ENCODE data around the gene PARD6B. TPM values are rescaled to one million over a fixed set of nuclear protein-coding genes. Genes with fewer than 3 reads are reported as not detected.

Gene PARD6B
- total RNA-seq, 1 donor from 2014 or later = 6.0 TPM

DNA sequence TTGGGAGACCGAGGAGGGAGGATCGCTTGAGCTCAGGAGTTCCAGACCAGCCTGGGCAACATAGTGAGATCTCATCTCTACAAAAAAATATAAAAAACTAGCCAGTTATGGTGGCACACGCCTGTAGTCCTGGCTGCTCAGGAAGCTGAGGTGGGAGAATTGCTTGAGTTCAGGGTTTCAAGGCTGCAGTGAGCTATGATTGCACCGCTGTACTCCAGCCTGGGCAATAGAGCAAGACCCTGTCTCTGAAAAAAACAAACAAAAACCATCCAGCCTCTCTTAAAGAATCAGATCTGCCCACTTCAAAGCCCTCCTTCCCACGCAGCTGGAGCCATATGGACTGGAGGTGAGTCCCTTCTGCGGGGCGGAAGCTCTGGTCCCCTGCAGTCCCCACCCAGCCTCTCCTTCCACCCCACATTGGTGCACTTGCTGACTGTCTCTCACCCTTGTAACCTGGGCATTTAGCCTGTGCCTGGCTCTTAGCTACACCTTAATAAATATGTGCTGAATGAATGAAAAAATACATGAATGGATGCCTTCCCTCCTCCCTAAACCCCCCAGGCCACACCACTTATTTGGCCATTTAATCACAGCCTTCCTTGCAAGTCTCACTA is 7.2 kb upstream of the PARD6B start:
- intact Hi-C loops (cut with micrococcal nuclease) = no loop called here
- no peak overlapping the region for H3K27ac Mint-ChIP-seq
- DNase-seq = no peak
- H3K36me3 Mint-ChIP-seq (ENCODE audit: low read depth) = no peaks in the 10 kb centered on the region
- no peak overlapping the region for H3K4me3 Mint-ChIP-seq
- H3K4me1 Mint-ChIP-seq = peaks cover 11% of the 10 kb centered on the region
- H3K27me3 Mint-ChIP-seq = no peaks in the 10 kb centered on the region
- no peaks in the 10 kb centered on the region for H3K9me3 Mint-ChIP-seq

DNA sequence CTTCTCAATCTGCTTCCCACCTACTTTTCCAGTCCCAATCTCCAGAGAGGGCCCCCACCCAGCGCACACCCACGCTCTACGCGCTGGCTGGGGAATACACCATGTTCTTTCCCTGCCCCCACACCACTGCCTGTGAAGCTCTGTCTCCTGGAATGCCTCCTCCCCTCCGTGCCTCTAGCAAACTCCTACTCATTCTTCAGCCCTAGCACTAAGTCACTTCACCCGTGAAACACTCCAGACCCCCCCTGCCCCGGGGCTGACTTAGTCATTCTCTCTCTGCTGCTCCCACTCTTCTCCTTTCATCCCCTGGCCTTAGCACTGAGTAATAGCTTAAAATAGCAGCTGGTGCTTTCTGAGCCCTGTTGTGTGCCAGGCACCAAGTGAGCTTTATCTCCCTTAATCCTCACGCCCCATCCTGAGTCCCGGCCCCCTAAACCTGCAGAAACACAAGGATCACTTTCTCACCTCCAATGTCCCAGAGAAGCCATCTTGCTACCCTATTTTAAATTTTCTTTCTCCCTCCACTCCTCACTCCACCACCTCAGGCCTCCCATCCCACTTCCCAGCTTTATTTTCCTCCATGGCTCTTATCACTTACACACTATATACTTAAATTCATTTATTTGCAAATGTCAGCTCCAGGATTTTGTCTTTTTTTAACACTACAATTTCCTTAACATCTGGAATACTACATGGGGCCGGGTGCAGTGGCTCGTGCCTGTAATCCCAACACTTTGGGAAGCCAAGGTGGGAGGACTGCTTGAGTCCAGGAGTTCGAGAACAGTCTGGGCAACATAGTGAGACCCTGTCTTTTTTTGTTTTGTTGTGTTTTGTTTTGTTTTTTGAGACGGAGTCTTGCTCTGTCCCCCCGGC is 6.3 kb upstream of the PARD6B start:
- Mint-ChIP-seq H3K27ac (no peak overlapping the region), H3K9me3 (no peaks in the 10 kb centered on the region), H3K4me3 (no peak overlapping the region), H3K4me1 (peaks cover 11% of the 10 kb centered on the region), H3K36me3 (ENCODE audit: low read depth) (no peaks in the 10 kb centered on the region), H3K27me3 (no peaks in the 10 kb centered on the region)
- peak; percentile 63 for DNase-seq
- intact Hi-C loops (cut with micrococcal nuclease) = no loop called here

DNA sequence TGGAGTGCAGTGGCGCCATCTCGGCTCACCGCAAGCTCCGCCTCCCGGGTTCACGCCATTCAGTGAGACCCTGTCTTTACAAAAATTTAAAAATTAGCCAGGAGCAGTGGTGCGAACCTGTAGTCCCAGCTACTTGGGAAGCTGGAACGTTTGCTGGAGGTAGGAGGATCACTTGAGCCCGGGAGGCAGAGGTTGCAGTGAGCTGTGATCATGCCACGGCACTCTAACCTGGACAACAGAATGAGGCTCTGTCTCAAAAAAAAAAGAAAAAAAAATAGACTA is 5.7 kb upstream of the PARD6B start:
- H3K27me3 Mint-ChIP-seq = no peaks in the 10 kb centered on the region
- no peak overlapping the region for H3K27ac Mint-ChIP-seq
- H3K4me1 Mint-ChIP-seq = peaks cover 14% of the 10 kb centered on the region
- H3K36me3 Mint-ChIP-seq (ENCODE audit: low read depth) = no peaks in the 10 kb centered on the region
- intact Hi-C loops (cut with micrococcal nuclease) = no loop called here
- no peak for DNase-seq
- H3K4me3 Mint-ChIP-seq = no peak overlapping the region
- no peaks in the 10 kb centered on the region for H3K9me3 Mint-ChIP-seq

DNA sequence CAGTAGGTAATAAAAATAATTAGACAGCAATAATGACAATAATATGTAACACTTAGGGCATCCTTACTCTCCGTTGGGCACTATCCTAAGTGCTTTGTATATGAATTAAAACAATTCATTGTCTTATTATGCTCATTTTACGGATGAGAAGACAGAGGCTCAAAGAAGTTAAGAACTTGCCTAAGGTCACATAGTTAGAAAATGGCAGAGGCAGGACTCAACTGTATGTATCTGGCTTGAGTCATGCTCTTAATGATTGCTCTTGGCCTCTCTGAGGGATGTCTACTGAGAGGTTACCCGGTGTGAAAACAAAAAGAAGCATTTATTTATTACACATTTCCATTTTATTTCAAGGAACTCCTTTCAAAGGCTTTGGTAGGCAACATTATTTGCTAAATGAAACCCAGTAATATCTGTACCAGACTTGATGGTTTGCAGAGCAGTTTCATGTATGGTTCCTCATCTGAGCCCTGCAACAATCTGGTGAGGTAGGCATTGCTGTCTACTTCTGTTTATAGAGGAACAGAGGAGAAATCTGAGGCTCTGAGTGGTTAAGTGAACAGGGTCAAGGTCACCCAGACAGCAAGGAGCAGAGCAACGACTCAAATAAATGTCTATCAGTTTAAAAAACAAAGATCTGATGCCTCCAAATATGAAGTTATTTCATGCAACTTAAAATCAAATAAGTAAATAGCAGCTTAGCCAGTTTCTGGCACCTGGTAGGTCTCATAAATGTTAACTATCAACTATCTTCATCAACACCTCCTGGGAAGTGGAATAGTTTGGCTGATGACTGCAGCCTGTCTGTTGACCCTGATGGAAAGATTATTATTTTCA is 4.2 kb upstream of the PARD6B start:
- Mint-ChIP-seq H3K4me3 (no peak overlapping the region), H3K27ac (peak overlapping the region; percentile 41), H3K9me3 (no peaks in the 10 kb centered on the region), H3K36me3 (ENCODE audit: low read depth) (peaks cover 2% of the 10 kb centered on the region), H3K4me1 (peaks cover 18% of the 10 kb centered on the region), H3K27me3 (no peaks in the 10 kb centered on the region)
- DNase-seq = no peak
- intact Hi-C loops (cut with micrococcal nuclease) = no loop called here

DNA sequence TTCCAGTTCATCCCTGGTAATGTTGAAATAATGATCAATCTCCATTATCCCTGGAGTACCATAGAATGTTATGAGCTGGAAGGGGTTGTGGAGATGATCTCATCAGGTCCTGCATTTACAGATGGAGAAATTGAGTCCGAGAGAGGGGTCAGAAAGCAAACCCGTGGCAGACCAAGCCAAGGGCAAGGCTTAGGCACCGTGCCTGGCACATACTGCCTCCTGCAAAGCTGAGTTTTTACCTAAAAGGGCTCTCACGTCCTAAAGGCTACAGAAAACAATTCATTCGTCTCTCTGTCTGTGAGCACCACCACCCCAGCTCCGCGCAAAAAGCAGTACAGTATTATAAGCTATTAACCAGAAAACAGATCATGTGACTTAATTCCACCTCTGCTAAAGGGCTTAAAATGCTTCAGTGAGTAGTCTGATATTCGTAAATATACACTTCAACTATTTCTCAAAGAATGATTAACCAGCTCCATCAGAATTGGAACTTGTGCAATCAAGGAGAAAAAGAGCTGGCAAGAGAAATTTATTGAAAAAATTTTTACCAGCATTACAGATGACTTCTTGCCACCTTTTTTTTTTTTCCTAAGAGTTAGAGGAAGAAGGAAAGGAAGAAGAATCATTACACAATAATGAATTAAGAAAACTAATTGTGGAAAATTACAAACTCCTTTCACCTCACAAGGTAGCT is 3.4 kb upstream of the PARD6B start:
- H3K27ac Mint-ChIP-seq = no peak overlapping the region
- peaks cover 26% of the 10 kb centered on the region for H3K4me1 Mint-ChIP-seq
- no peaks in the 10 kb centered on the region for H3K9me3 Mint-ChIP-seq
- no peak overlapping the region for H3K4me3 Mint-ChIP-seq
- peaks cover 5% of the 10 kb centered on the region for H3K36me3 Mint-ChIP-seq (ENCODE audit: low read depth)
- H3K27me3 Mint-ChIP-seq = no peaks in the 10 kb centered on the region
- DNase-seq = no peak
- intact Hi-C loops (cut with micrococcal nuclease) = no loop called here

DNA sequence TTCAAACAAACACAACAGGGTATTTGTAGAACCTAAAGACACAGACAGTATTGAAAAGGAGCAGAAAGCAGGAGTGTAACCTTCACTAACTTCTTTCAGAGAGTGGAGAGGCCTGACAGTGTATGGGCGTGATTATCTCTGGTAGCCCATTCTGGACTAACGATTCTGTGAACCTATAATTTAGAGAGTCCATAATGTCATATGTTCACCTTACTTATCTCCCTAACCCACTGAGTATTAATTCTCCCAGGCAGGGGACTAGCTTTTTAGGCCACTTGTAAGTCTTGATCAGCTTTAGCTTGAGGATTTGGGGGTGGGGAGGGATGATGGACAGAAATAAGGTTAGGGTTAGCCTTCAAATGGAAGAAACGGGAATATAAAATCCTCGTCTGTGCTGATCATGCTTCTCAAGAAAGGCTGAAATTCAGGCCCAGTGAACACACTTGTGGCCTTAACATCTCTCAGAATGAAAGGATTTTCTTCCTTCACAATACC is 2.8 kb upstream of the PARD6B start:
- intact Hi-C loops (cut with micrococcal nuclease) = no loop called here
- H3K4me3 Mint-ChIP-seq = no peak overlapping the region
- no peak for DNase-seq
- no peaks in the 10 kb centered on the region for H3K27me3 Mint-ChIP-seq
- peaks cover 5% of the 10 kb centered on the region for H3K36me3 Mint-ChIP-seq (ENCODE audit: low read depth)
- H3K27ac Mint-ChIP-seq = no peak overlapping the region
- no peaks in the 10 kb centered on the region for H3K9me3 Mint-ChIP-seq
- H3K4me1 Mint-ChIP-seq = peaks cover 28% of the 10 kb centered on the region

DNA sequence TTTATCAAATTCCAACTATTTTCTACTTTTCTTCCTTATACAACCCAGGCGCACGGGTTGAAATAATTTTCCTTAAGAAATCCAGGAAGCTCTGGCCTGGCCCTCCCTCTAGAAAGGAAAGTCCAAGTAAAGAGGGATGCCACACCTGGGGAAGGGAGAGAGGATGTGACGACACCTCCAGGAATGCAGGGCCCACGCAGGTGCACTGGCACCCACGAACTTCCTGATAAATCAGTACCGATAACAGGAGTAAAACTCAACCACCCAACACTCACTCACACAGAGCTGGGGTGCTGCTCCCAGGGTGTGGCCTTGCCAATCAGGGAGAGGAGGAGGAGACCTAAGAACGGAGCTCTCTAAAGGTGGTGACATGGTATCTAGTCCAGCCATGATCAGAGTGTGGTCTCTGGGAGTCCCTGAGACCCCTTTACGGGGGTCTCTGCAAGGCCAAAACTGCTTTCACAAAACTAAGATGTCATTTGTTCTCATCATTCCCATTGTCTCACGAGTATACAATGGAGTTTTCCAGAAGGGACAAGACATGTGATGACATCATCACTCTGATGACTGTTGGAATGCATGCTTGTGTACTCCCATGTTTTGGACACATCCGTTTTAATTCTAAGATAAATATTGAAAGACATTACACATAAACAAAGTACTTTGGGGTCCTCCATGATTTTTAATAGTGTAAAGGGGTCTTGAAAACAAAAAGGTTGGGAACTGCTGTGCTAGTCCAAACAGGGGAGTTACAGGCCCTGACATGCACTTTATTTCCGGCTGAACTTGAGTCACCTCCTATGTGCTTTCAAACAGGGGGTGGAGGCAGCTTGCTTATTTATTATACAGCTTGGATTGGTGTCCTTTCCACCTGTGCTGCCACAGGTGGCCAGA is 2.2 kb upstream of the PARD6B start:
- no peak for DNase-seq
- intact Hi-C loops (cut with micrococcal nuclease) = no loop called here
- Mint-ChIP-seq H3K4me3 (no peak overlapping the region), H3K36me3 (ENCODE audit: low read depth) (peaks cover 7% of the 10 kb centered on the region), H3K27ac (no peak overlapping the region), H3K27me3 (no peaks in the 10 kb centered on the region), H3K9me3 (no peaks in the 10 kb centered on the region), H3K4me1 (peaks cover 28% of the 10 kb centered on the region)

DNA sequence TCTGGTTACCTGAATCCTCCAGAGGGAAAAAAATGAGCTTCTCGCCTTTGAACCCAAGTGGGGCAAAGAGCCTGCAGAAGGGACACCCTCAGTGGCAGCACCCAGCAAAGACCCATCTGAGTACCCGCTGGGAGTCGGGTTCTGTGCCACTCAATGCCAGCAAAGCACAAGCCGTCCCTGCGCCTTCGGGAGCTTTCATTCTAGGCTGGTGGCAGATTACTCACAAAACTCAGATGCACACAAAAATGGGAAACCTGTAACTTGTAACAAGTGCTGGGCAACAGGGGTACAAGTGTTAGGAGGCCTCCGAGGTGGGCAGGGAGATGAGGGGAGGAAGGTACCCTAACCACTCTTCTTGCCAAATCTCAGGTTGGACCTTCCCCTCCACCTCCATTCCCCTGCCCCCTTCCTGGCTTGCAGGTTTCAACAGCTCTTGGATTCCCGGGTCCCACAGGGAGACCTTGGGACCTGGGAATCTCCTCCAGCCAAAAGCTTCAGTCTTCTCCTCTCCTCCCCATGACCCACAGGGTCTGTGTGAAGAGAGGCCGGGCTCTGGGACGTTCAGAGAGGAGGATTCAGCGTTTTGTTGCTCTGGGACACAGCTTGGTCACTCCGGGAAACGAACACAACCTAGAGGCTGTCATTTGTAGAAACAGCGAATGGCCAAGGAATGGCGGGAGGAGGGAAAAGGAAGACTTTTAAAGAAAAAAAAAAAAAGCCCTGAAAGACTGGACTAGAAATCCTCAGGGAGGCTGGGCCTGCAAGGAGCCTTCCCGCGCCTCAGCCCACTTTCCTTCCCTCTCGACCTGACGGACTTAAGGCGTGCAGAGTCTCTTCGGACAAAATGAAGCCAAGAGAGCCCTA is 1.2 kb upstream of the PARD6B start:
- H3K36me3 Mint-ChIP-seq (ENCODE audit: low read depth) = peaks cover 7% of the 10 kb centered on the region

DNA sequence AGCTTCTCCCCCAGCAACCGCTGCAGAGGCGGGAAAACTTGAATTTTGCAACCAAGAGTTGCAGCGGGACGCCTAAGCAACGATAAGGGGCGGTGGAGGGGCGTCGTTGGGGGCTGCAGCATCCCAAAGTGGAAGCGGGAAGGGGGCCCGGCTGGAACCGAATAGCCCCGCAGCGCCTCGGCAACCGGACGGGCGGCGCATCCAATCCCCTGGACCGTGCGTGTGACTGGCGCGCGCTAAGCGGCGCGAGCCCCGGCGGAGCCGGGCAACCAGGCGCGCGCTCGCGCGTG is 670 bp upstream of the PARD6B start:
- intact Hi-C loops (cut with micrococcal nuclease) = loop anchor here (2.0 to 10.0 kb wide), 7 partner anchors 16 to 748 kb away; partner anchors contain the start of genes CEBPB, PTPN1, SNAI1 and UBE2V1

More for the DNA sequence above, 1.2 kb upstream of the PARD6B start:
- Mint-ChIP-seq H3K27me3 (no peaks in the 10 kb centered on the region), H3K4me1 (peaks cover 28% of the 10 kb centered on the region), H3K4me3 (peak overlapping the region; percentile 86), H3K27ac (peak overlapping the region; percentile 73), H3K9me3 (no peaks in the 10 kb centered on the region)
- peak; percentile 63 for DNase-seq
- intact Hi-C loops (cut with micrococcal nuclease) = loop anchor here (2.0 to 10.0 kb wide), 7 partner anchors 17 to 748 kb away; partner anchors contain the start of genes CEBPB, PTPN1, SNAI1 and UBE2V1

DNA sequence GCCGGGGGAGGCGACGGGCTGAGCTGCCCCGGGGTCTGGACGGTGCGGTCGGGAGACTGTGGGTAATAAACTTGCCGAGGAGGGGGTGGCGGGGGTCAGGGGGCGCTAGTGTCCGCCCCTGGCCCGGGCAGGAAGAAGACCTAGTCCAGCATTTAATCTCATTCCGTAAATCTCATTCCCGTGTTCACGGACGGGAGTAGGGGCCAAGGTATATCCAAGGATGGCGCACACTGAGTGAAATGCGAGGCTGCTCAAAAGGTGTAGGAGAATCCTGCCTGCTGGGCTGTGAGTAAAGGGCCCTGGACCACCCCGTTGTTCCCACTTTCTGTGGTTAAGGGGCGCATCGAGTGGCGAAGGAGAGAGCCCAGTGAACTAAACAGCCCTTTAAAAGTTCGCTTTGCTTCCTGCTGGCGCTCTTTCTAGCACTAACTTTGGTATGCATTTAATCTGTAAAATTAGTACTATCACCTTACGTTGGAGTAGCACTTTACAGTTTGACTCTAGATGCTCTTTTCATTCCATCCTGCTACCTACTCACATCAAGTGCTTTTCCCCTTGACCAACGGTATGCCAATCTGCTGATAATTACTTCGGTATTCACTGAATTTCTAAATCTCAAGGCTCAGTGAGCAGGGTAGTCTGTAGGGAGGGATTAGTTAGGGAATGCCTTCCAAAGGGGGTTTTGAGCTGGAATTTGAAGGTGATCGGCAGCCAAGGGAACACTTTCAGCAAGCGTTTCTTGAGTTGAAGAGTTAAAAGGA is 730 bp downstream of the PARD6B start:
- Mint-ChIP-seq H3K27me3 (no peaks in the 10 kb centered on the region), H3K4me1 (peaks cover 26% of the 10 kb centered on the region), H3K36me3 (ENCODE audit: low read depth) (peaks cover 8% of the 10 kb centered on the region), H3K27ac (peak overlapping the region; percentile 65), H3K9me3 (no peaks in the 10 kb centered on the region), H3K4me3 (peak overlapping the region; percentile 86)
- intact Hi-C loops (cut with micrococcal nuclease) = loop anchor here (2.0 to 10.0 kb wide), 7 partner anchors 15 to 750 kb away; partner anchors contain the start of genes CEBPB, PTPN1, SNAI1 and UBE2V1
- peak; percentile 71 for DNase-seq

More for the DNA sequence above, 670 bp upstream of the PARD6B start:
- peak overlapping the region; percentile 73 for H3K27ac Mint-ChIP-seq
- H3K4me1 Mint-ChIP-seq = peaks cover 28% of the 10 kb centered on the region
- no peaks in the 10 kb centered on the region for H3K9me3 Mint-ChIP-seq
- H3K36me3 Mint-ChIP-seq (ENCODE audit: low read depth) = peaks cover 7% of the 10 kb centered on the region
- DNase-seq = no peak
- no peaks in the 10 kb centered on the region for H3K27me3 Mint-ChIP-seq
- H3K4me3 Mint-ChIP-seq = peak overlapping the region; percentile 86

DNA sequence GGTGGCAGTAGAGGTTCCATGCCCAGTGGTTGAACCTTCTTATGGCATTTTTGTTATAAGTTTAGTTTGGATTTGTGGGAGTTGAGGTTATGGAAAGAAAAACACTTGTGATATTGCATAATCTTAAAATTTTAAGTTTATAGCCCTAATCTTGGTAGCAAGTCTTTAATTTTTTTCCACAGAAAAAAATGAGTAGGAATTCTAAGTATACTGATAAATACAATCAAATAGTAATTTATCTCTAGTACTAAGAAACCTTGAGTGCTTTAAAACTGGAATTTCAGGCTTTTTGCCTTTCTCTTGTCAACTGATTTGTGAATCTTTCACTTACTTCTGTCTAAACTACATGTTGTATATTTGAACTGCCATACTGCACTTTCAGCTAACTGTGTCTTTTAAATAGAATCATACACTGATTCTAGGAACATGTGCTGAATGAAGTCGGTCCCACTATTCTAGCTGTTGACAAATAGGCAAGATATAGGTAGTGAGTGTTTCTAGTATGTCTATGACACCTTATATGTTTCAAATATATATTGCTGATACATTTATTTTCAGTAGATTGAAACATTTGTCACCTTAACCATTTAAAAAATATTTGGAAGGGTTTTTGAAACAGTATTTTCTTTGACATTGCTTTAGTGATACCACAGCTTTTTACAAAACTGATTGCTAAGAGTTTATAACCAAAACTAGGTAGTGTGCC is 2.4 kb downstream of the PARD6B start:
- intact Hi-C loops (cut with micrococcal nuclease) = loop anchor here (5.0 to 10.0 kb wide), 3 partner anchors 59 to 751 kb away; partner anchors contain the start of genes PTPN1 and SNAI1
- H3K27me3 Mint-ChIP-seq = no peaks in the 10 kb centered on the region
- no peaks in the 10 kb centered on the region for H3K9me3 Mint-ChIP-seq
- no peak overlapping the region for H3K4me3 Mint-ChIP-seq
- DNase-seq = no peak
- peaks cover 25% of the 10 kb centered on the region for H3K4me1 Mint-ChIP-seq
- H3K27ac Mint-ChIP-seq = no peak overlapping the region
- peaks cover 11% of the 10 kb centered on the region for H3K36me3 Mint-ChIP-seq (ENCODE audit: low read depth)

Measured in activated CD4-positive, alpha-beta T cell treated with anti-CD3 and anti-CD28 coated beads, Interleukin-2, amount 10 ng/mL, durations not matched to agents 24 days and 14 days (primary cell).